ENCODE data around the gene ELOVL5.

DNA sequence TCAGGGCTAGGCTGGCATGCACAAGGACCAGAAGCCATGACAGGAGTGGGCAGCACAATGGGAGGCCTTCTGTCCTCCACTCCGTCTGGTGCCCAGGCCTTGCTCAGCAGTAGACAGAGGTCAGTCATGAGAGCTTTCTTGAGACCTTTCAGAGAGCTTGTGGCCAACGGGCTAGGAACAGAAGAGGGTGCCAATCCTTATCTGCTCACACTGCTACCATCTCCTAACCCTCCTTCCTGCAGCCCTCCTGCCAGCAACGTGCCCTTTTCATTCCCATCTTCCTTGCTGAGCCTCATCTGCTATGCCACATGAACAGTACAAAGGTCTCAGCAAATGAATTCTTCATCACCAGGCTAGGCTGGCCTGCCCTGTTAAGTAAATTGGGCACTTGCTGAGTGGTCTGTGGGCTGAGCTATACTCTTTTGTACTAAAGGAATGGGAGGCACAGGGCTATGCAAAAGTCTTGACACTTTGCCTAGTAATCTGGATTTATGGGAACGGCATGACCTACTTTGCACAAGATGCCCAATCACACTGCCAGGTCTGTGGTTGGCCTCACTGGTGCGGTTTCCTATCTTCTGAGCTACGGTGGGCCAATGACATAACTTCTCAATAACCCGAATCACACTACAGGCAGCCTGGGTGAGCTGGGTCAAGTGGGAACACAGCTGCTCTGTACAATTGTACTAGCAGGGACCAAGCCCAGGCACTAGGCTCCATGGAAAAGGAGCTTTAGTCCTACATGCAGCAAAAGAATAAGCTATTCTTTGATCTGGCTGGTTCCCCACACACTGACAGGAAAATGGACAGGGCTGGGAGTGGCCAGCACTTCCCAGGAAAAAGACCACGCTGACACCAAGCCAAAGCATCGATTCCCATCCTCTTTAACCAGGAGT, 47.8 kb downstream of the ELOVL5 start:
- TF ChIP-seq GATA2 (IDR thresholded peaks at IDR 0.05; ENCODE audit: low read depth, low read length): no peak
- no peak for TF ChIP-seq GATA3 (IDR thresholded peaks at IDR 0.05; ENCODE audit: low read depth, low read length)

Measured in SH-SY5Y (cell line).